ENCODE measurements around the gene DCTN1. TPM values are rescaled to one million over a fixed set of nuclear protein-coding genes. Genes with fewer than 3 reads are reported as not detected.
A peak's percentile ranks its signal among the peaks of the same experiment; 100 is the strongest.

DCTN1 gene
- total RNA-seq, 1 experiment from 2014 or later: 172 TPM

DNA sequence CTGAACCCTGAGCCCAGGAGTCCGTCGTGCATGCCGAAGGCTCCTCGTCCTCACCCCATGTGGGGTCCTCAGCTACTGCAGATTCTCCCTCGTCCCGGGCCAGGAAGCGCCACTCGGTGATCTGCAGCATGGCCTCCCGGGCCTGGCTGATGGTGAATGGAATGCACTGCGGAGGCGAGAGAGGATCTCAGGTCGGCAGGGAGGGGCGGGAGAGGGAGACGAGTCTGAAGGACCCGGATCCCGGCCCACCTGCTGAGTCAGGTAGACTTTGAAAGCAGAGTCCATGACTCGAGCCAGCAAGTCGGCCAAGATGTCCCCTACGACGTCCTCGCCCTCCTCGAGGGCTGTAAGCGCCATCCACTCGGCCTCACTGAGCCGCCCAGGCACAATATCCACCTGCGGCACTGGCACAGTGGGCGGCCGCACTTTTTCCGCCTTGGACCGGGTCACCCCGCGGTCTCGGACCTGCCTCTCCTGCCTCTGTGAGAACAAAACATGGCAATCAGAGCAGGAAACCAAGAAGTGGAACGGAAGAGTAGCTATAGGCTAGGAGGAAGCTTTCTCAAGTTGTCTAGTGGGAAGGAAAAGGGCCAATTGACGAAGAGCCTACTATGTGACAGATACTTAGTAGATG is 35.8 kb upstream of the DCTN1 start:
- ChIA-PET CTCF (no interaction called here), POLR2A (ENCODE audit: low non-redundant PET) (no interaction called here)
- no peak overlapping the region for H3K4me3 ChIP-seq (ENCODE audit: low read depth, low read length, poor library complexity, severe bottlenecking)
- intact Hi-C loops (cut with micrococcal nuclease; ENCODE audit: unreplicated experiment): no loop called here
- no peaks in the 10 kb centered on the region for H3K4me1 ChIP-seq (ENCODE audit: insufficient read depth, low read length, poor library complexity, severe bottlenecking)
- no peak for DNase-seq (ENCODE audit: low spot score)
- TF ChIP-seq, protein P1, sequence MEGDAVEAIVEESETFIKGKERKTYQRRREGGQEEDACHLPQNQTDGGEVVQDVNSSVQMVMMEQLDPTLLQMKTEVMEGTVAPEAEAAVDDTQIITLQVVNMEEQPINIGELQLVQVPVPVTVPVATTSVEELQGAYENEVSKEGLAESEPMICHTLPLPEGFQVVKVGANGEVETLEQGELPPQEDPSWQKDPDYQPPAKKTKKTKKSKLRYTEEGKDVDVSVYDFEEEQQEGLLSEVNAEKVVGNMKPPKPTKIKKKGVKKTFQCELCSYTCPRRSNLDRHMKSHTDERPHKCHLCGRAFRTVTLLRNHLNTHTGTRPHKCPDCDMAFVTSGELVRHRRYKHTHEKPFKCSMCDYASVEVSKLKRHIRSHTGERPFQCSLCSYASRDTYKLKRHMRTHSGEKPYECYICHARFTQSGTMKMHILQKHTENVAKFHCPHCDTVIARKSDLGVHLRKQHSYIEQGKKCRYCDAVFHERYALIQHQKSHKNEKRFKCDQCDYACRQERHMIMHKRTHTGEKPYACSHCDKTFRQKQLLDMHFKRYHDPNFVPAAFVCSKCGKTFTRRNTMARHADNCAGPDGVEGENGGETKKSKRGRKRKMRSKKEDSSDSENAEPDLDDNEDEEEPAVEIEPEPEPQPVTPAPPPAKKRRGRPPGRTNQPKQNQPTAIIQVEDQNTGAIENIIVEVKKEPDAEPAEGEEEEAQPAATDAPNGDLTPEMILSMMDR (conservative IDR thresholded peaks at IDR 0.05; ENCODE audit: low read depth, low read length): no peak
- no peak for TF ChIP-seq EZH2 (IDR thresholded peaks at IDR 0.05; ENCODE audit: borderline replicate concordance, low read depth, low read length, poor library complexity, severe bottlenecking)
- BruUV-seq (replicated peaks): no TSS peak
- no peaks in the 10 kb centered on the region for H3K27me3 ChIP-seq (replicated peaks; ENCODE audit: insufficient read depth, low read depth, low read length, poor library complexity)
- H3K36me3 ChIP-seq (ENCODE audit: insufficient read depth, low read length, poor library complexity, severe bottlenecking): no peaks in the 10 kb centered on the region
- no peak overlapping the region for H3K27ac ChIP-seq (ENCODE audit: low read depth, low read length, poor library complexity, severe bottlenecking)
- no peaks in the 10 kb centered on the region for H3K9me3 ChIP-seq (ENCODE audit: low read depth, low read length, poor library complexity, severe bottlenecking)

DNA sequence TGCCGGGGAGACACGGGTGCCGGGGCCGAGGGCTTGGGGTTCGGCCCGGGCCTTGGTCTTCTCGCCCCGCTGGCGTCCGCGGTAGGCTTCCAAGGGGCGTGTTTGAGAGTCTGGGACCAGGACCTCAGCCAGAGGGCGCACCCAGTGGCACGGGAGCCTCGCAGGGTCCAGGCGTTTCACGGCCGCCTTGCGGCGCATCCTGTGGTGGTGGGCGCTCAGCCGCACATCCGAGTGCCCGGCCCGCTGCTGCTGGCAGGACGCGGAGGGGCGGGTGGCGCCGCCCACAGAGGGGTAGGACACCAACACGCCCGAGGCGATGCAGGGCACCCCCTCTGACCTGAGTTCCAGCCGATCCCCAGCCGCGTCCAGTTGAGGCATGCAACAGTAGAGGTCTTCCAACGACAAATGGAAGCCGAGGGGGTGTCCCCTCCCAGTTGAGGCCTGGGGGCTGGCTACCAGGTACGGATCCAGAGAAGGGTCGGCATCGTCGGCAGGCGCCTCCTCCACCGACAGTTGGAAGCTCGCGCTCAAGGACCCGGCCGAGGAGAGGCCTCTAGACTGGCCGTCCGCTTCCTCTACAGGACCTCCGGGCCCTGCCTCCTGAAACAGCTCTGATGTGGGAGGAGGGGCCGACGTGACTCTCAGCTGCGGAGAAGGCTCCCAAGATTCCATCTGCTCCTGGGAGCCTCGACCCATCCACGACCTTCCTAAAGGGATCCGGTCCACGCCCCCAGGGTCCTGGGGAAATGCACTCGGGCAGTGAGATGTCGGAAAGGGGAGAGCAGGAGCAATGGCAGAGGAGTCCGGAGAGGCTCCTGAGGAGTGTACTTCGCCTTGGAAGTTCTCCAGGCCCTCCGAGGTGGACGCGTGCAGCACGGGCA is 35.0 kb upstream of the DCTN1 start:
- intact Hi-C loops (cut with micrococcal nuclease; ENCODE audit: unreplicated experiment): no loop called here
- Histone ChIP-seq H3K27me3 (replicated peaks; ENCODE audit: insufficient read depth, low read depth, low read length, poor library complexity) (no peaks in the 10 kb centered on the region), H3K36me3 (ENCODE audit: insufficient read depth, low read length, poor library complexity, severe bottlenecking) (no peaks in the 10 kb centered on the region), H3K4me3 (ENCODE audit: low read depth, low read length, poor library complexity, severe bottlenecking) (peak overlapping the region; percentile 12), H3K9me3 (ENCODE audit: low read depth, low read length, poor library complexity, severe bottlenecking) (no peaks in the 10 kb centered on the region), H3K27ac (ENCODE audit: low read depth, low read length, poor library complexity, severe bottlenecking) (no peak overlapping the region), H3K4me1 (ENCODE audit: insufficient read depth, low read length, poor library complexity, severe bottlenecking) (no peaks in the 10 kb centered on the region)
- CTCF ChIA-PET: no interaction called here
- BruUV-seq (replicated peaks): no TSS peak
- no peak for TF ChIP-seq EZH2 (IDR thresholded peaks at IDR 0.05; ENCODE audit: borderline replicate concordance, low read depth, low read length, poor library complexity, severe bottlenecking)
- TF ChIP-seq, protein P1 (conservative IDR thresholded peaks at IDR 0.05; ENCODE audit: low read depth, low read length): no peak
- POLR2A ChIA-PET (ENCODE audit: low non-redundant PET): no interaction called here
- no peak for DNase-seq (ENCODE audit: low spot score)

DNA sequence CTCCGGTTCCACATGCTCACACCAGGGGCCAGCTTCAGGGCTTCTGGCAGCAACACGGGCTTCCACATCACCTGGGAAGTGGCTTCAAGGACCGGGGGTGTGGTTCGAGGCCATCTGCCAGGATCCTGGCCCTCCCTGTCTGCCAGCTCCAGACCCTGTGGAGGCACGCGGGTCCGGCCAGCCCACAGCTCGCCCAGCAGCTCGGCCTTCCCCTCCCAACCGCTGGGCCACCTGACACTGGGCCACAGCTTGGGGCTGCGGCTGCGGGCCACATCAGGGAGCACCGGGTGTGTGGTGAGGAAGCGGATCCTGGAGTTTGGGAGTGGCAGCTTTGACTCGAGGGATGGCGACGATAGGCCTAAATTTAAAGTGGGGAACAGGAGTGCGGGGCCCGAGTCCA is 34.3 kb upstream of the DCTN1 start:
- Histone ChIP-seq H3K9me3 (ENCODE audit: low read depth, low read length, poor library complexity, severe bottlenecking) (no peaks in the 10 kb centered on the region), H3K27me3 (replicated peaks; ENCODE audit: insufficient read depth, low read depth, low read length, poor library complexity) (no peaks in the 10 kb centered on the region), H3K36me3 (ENCODE audit: insufficient read depth, low read length, poor library complexity, severe bottlenecking) (no peaks in the 10 kb centered on the region), H3K4me1 (ENCODE audit: insufficient read depth, low read length, poor library complexity, severe bottlenecking) (no peaks in the 10 kb centered on the region), H3K4me3 (ENCODE audit: low read depth, low read length, poor library complexity, severe bottlenecking) (no peak overlapping the region), H3K27ac (ENCODE audit: low read depth, low read length, poor library complexity, severe bottlenecking) (no peak overlapping the region)
- intact Hi-C loops (cut with micrococcal nuclease; ENCODE audit: unreplicated experiment): no loop called here
- CTCF ChIA-PET: no interaction called here
- POLR2A ChIA-PET (ENCODE audit: low non-redundant PET): no interaction called here
- no peak for DNase-seq (ENCODE audit: low spot score)
- BruUV-seq (replicated peaks): no TSS peak
- no peak for TF ChIP-seq EZH2 (IDR thresholded peaks at IDR 0.05; ENCODE audit: borderline replicate concordance, low read depth, low read length, poor library complexity, severe bottlenecking)
- TF ChIP-seq, protein P1 (conservative IDR thresholded peaks at IDR 0.05; ENCODE audit: low read depth, low read length): no peak
